ENCODE measurements around the gene KCTD5.
A peak's percentile ranks its signal among the peaks of the same experiment; 100 is the strongest.
"Not testable (repeated sequence)": the region's sequence is repeated elsewhere in the genome, so short reads cannot be mapped to it uniquely, and the experiment has no call there.

KCTD5 gene

DNA sequence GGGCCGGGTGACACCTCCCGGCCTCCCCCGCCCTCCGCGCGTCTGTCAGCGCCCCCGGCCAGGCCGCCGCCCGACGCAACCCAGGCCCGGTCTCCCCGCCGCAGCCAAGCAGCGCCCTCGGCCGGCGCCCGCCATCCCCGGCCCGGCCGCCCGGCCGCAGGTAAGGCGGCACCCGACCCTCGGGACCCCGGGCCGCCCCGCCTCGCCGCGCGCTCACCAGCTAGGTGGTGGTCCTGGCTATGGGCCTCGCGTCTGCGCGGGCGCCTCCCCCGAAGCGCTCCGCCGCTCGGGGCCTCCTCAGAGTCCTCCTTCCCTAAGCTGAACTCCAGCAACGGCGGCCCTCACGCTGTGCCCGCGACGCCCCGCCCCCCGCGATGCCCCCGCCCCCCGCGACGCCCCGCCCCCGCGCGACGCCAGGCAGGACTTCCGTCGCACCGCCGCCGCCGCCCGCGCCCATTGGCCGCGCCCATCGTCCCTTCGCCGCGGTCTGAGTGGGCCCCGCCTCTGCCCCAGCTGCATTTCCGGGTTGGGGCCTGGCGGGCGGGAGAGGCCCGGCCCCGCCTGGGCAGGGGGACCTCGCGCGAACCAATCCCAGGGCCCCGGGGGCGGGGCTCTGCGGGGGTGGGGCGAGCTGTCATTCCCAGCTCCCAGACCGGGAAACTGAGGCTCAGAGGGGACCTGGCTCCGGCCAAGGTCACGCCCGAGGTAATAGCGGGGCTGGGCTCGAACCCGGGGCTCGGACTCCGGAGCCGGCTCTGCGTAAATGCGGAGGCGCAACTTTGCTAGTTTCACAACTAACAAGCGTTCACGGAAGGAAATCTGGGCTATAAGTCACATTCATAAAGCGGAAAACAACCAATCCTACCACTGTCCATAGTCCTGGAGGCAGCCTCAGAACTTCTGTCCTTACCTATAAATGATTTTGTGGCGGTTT is 9.0 kb upstream of the KCTD5 start:
- DNase-seq: peak; percentile 94

DNA sequence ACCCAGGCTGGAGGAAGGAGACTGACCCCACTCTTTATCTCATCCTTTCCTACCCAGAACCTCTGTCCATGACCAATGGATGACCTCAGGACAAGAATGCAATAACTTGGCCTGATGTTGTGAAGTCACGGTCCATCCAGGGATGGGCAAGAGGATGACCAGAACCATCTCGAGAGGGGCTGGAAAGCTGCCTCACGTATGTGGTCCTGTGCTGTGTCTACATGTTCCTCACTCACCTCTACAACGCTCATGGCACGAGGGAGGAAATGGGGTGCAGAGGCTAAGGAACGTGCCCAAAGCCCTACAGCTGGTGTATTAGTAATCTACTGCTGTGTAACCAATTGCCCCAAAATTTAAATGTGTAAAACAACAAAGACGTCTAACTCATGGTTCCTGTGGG is 7.3 kb upstream of the KCTD5 start:
- DNase-seq: no peak

DNA sequence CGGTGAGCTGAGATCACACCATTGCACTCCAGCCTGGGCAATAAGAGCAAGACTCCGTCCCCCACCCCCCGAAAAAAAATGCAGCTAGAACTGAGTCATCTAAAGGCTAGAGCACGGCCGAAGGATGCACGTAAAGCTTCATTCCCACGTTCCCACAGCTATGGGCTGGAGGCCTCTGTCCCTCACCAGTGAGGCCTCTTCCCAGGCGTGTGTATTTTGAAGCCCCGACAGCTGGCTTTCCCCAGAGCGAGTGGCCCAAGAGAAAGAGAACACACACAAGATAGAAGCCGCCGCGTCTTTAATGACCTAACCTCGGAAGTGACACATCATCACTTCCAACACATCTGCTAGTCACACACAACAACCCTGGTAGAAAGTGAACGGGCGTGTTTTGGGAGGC is 6.6 kb upstream of the KCTD5 start:
- DNase-seq: no peak

DNA sequence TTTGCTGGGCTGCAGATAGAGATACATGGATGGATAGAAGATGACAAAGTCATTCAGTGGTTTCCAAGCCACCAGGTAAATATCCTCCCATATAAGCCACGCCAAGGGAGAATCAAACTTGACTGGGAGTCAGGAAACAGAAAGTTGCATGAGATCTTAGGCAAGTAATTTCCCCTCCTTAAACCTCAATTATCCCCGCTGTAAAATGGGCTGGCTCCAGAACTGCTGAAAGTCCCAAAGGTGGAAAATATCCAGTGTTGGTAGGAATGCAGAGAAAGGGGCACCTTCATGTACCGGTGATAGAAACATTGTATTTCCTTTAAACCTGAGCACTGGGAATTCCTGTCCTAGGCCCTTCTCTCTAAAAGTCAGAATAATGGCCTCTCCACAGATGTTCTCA is 5.4 kb upstream of the KCTD5 start:
- not testable (repeated sequence) for DNase-seq

DNA sequence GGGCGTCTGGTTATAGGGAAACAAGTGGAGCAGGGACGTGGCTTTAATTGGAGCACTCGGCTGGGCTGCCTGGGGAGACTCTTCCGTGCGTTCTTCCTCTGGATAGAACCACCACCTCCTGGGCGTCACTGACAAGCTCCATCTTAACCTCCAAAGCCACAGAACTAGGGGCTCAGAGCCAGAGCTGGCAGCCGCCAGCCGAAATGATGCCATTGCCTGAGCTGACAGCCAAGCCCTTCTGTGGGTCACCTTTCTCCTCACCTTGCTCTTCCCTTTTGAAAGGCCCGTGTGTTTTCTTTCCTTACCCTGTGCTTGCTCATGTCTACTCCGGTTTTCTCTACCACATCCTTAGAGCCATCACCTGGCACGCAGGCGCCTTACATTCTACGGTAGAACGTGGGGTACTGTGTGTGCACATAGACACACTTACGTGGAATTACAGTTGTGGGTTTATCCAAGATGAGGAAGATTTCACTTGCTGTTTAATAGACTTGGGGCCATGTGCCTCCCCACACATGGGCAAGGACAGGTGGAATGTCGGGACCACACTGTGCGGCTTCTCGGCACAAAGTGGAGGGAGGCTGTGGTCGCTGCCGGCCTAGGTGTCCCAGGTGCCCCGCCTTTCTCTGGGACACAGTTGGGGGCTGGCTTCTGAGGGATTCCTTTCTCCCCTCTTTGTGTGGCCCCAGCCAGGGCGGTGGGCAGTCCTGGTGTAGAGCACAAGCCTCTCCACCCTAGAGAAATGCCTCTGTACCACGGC is 3.9 kb upstream of the KCTD5 start:
- not testable (repeated sequence) for DNase-seq

DNA sequence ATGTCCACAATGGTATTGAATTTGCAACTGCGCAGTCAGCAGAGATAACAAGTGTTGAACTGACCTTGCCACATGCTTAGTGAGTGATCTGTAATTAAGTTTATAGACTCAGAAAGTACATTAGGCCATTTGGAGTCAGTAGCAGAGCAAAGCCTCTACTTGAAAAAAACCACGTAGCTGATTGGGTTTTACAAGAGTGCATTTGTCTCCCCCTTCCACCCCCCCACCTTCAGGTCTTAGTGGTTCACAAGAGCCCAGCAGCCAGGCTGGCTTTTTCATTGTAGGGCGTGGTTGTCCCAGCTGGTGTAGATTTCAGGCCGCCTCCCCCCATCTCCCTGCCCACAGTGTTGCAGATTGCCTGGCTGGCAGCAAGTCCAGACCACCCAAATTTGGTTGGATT is 2.4 kb upstream of the KCTD5 start:
- DNase-seq: not testable (repeated sequence)

DNA sequence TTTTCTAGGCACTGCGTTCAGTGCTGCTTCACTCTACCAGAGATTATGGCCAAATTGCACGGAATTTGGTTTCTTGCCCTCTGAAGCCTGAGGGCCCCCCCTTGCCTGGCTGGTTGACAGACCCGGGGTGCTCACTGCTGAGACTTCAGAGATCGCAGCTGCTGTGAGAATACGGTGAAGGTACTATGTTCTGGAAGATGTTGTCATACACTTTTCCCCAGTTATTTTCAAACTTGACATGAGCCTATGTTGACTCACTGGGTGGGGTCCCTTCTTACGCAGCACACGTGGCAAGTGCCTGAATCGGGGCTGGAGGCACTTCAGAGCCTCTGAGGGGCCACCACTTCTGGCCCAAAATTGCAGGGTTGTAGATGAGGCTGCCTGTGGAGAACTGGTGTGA is 2.0 kb upstream of the KCTD5 start:
- DNase-seq: not testable (repeated sequence)

DNA sequence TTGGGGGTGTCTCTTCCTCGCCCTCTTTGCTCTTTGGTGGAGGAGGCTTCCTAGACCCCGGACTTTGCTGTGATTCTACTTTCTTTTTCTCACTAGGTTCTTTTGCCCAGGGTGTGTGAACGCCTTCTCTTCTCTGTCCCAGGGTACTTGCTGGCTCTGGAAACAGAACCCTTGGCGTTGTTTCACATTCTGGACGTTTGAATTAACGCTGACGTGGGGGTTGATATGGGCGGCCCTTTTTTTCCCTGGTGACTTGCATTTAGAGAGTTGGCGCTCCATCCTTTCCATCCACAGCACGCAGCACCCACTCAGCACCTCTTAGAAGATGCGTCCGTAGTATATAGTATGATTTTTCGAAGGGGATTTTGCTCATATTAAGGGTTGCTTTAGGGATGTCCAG is 718 bp downstream of the KCTD5 start:
- DNase-seq: not testable (repeated sequence)

DNA sequence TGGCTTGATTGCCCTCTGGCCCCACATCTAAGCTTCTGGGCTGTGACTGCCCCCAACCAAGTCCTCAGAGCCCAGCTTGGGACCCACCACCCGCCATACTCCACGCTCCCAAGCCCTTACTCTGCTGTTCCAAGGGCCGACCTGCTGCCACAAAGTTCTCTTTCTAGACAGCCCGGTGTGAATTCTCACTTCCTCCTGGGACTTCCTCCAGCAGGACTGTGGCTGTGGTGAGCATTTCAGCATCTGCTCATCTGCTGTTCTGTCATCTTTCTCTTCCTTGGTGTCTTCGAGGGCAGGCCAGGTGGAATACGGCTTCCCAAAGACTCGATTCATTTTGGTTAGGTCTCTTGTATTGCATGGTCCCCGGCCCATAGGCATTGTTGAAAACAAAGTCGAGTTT is 3.8 kb downstream of the KCTD5 start:
- DNase-seq: not testable (repeated sequence)

DNA sequence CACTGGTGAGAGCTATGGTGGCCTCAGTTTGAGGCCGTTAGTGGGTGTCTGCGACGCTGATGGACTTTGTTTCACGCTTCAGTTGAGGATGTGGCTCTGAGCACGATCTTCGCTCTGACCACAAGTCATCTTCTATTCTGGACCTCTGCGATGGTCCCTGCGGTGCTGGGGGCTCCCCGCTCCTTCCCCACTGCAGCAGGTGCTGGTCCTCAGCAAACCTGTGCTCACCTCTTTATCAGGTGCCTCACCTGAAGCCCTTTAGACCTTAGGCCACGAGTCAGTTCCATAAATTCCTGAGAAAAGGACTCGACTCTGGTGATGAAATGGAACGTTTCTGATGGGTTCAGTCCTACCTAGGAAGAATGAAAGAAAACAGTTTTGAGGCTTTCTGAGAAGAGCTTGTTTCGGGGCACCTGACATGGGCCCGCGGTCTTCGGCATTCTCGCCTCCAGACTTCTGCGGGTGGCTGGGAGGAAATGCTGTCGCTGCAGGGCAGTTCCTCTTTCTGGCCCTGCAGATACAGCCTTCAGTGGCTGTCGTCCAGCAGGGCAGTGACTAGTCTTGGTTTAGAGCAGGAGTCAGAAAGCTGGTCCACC is 4.7 kb downstream of the KCTD5 start:
- DNase-seq: peak in 1 of 2 donors; percentile 47

DNA sequence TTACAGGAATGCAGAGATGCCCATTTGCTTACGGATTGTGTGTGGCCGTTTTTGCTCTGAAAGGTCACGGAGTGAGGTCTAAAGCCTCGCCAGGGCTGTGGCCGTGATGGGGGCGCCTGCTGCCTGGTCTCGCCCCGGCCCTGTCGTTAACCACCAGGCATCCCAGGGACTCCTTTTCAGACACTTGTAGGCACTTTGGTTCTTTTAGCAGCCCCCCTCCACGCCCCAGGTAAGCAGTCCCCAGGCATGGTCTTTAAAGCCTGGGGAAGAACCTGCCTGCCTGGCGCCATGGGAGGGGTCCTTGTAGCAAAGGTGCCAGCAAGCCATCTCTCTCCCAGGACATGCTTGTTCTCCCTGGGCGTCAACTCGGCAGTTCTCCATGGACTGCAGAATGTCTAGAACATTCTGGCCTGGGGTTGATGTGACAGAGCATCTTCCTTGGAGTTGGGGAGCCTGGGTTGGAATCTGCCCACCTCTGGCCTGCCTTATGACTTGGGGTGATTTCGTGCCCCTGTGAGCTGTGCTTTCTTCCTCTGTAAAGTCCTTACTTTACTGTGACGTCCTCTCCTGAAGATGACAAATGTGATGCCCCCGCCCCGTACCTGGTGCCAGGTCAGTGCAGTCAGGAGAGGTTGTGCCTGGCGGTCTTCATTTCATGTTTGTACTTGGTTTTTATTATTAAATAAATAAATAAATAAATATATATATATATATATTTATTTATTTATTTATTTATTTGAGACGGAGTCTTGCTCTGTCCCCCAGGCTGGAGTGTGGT is 5.4 kb downstream of the KCTD5 start:
- DNase-seq: no peak

DNA sequence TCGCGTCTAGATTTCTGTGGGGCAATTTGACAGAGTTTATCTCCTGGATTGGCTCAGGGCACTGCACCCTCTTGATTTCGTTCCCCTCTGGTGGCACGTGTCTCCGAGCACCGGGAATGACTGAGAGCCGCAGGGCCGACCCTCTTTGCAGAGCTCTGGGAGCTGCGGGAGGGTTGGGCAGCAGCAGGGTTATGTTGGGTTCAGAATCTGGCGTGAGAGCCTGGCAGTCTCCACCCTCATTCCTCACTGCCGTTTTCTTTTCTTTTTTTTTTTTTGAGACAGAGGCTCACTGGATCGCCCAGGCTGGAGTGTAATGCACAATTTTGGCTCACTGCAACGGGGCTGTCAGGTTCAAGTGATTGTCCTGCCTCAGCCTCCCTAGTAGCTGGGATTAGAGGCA is 7.1 kb downstream of the KCTD5 start:
- not testable (repeated sequence) for DNase-seq

DNA sequence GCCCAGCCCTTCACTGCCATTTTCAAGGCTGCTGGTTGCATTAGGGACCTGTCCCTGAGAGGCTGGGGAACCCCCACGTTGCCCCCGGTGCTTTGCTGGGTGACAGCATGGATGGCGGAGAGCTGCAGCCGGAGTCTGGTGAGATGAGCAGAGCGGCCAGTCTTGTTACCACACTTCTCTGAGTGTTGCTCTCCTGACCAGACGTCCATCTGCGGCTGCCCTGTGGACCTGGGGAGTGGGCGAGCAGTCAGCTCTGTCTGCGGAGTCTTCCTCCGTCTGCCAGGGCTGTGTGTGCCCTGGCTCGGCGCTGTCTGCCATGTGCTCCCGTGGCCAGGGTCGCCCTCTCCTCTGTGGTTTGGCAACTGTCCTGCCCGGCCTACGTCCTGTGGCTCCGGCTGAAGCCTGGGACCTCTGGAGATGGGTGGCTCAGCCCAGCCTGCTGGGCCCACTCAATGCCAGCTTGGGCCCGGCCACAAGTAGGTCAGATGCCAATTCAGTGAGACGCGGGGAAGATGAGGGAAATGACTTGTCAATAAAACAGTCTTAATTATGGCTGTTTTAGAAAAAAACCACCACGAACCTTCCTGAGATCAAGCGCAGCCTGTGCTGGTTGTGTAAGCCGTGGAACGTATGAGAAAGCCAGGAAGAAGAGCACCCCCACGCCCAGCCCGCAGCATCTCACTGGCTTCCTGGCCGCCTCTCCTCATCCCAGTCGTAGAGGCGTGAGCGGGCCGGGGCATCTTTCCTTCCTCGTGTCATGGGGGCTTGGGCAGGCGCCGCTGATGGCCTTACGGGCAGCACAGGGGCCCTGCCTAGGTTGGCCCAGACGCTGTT is 7.9 kb downstream of the KCTD5 start:
- DNase-seq: no peak

DNA sequence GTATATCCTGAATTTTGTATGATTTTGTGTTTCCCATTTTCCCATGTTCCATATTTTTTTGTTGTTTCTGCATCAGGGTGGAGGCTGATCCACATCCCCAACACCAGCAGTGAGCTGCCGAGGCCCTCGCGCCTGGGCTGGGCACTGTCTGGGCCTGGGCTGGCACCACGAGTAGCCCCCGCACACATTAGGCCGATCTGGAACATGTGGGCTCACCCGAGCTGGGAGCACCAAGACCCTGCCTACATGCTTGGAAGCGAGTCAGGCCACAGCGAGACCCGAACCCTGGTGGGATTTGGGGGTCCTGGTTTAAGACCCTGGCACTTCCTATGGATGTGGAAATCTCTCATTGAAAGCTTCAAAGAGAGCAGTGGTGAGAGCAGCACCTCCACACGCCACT is 8.5 kb downstream of the KCTD5 start:
- DNase-seq: no peak

DNA sequence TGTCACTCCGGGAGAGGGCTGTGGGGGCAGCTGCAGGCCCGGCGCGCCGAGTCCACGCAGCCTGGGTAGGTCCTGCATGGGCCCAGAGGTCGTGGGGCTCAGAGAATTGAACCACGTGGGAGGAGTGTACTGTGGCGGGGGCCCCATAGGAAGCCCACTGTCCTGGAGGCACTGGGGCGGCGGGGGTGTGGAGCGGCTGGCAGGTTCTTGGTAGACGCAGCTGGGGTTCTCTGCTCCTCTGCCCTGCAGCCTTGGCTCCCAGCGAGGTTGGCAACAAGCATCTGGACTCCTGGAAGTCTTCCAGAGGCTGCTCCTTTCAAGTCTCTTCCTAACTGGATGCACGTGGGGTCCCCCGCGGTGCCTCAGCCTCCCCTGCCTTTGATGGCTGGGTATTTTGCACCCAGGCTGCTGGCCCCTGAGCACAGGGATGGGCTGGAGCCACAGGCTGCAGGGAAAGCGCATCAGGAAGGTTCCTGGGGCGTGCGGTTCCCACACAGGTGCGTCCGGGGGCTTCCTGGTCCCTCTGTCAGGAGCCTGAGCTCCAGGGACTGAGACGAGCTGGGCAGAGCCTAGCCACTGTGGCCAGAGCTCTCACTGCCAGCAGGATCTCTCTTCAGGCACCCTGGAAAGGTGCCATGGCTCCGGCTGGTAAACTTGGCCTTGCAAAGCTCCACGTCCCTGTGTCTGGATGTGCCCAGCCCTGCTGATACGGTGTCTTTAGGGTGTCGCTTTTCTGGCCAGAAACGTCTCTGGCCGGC is 9.3 kb downstream of the KCTD5 start:
- no peak for DNase-seq

DNA sequence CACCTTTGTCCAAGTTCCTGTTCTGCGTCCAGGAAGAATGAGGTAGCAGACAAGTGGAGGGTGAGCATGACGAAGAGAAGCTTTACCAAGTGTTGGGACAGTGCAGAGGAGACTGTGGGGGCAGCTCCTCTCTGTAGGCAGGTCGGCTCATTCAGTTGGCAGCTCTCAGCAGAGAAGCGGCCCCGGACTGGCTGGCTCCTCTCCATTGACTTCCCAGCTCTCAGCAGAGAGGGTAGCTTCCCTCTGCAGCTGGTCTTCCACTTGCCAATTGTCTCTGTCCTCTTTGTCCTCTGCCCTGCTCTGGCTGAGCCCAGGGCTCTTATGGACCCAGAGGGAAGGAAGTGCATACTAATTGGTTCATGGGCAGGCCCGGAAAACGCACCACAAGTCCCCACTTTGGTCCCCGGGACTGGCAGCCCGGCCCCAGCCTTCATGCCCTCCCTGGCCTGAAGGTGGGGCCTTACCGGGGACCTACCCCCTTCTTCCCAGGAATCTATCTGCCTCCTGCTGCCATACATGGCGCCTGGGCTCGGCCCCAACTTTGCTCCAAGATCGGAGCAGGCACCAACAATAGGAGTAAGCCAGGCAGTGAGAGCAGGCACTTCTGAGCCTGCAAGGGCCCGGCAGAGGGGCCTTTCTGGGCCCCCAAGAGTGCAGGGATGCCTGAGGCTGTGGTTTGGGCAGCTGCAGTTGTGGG is 10.1 kb downstream of the KCTD5 start:
- DNase-seq: no peak

DNA sequence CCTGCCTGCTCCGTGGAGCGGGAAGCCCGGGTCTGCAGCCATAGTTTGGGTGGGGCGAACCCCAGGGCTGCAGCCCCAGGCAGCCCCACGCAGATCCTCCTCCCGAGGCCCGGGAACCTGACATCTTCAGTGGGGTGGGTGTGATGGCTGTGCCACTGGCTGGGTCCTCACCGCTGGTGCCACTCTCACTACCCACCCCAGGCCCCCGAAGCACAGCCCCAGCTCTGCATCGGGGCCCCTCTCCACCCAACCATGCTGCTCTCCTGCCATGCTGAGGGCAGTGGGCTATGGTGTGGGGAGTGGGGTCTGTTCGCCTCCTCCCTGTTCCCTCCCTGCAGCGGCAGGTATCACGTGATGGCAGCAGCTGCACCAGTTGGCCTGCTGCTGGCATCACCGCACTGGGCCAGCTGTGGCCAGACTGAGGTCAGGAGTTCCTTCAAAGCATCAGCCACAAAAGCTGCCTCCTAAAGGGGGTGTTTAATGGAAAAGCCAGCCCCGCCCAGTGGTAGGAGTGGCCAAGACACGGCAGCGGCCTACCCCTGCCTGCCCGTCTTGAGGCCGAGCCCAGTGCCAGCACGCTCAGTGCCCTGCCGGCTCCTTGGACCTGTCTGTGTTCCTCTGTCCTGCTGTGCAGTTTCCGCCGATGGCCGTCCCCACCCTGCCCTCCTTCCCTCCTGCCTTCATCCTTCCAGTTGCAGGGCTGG is 10.8 kb downstream of the KCTD5 start:
- no peak for DNase-seq

DNA sequence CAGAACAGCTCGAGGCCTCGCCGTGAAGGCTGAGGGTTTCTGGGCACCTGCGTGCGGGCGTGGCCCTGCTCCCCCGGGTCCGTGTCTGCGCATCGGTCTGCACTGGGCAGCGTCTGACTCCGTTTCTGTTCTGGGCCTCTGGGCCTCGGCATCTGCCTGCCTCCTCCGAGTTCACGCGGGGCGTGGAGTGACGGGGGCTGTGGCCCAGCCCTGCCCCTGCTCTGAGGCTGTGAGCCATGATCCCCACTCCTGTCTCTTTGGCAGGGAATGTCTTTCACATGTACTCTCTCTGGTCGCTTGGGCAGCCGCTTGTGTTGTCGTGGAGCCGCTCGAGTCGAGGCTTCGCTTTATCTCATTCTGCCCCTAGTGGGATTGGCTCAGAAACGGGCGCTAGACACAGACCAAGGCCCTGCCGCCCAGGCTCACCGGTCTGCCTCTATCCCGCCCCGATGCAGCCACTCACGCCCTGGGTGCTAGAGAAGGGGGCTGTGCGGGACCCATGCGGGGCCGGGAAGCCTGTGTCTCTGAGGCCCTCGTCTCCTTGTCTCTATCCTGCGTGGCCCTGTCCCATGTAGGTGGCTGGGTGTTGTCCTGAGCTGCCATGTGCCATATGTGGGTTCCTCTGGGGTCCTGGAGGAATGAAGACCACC is 14.4 kb downstream of the KCTD5 start:
- DNase-seq: not testable (repeated sequence)

DNA sequence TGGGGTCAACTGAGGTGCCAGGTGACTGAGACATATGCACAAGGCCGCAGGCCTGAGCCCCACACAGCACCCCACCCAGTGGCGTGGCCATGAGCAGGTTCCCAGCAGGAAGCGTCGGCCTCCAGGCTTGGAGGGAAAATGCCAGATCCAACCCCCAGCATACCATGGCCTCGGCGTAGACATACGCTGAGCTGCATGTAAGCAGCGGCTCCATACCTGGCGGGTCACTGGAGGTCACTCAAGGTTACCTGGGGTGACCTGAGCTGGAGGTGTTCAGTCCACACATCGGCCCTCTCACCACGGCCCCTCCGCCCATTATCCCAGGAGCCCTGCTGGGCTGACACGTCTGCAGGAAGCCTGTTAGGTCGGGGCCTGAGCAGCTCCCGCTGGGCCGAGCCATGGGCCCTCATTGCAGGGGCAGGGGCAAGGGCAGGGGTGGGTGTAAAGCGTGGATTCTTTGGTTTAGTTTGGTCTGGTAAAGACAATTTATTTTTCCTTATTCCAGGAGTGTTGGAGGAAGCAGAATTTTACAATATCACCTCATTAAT is 15.2 kb downstream of the KCTD5 start:
- DNase-seq: no peak

Data from stimulated activated CD4-positive, alpha-beta T cell treated with anti-CD3 and anti-CD28 coated beads, Interleukin-2, amount 100 ng/mL, for 24 hours (primary cell).